MM.1S (cell line): ENCODE results near the gene RBKS.

ENCODE experiments used
- CTCF ChIP-seq: fragments of 300-600 bp; sonication (generic); IDR thresholded peaks from 2 replicates; pipeline ENCODE4 v1.5.1; 2016; ENCODE audit warnings: antibody characterized with exemption, low read length, mixed read lengths
- EZH2 ChIP-seq: fragments of 300-600 bp; sonication (generic); optimal IDR thresholded peaks from 2 replicates; pipeline ENCODE3; 2017; ENCODE audit warnings: low read depth, mild to moderate bottlenecking, antibody characterized with exemption, low read length, mixed read lengths
- EZH2phosphoT487 ChIP-seq: fragments of 300-600 bp; sonication (generic); IDR thresholded peaks from 2 replicates; pipeline ENCODE4 v1.6.1; 2018; ENCODE audit warnings: antibody characterized with exemption, low read length

DNA sequence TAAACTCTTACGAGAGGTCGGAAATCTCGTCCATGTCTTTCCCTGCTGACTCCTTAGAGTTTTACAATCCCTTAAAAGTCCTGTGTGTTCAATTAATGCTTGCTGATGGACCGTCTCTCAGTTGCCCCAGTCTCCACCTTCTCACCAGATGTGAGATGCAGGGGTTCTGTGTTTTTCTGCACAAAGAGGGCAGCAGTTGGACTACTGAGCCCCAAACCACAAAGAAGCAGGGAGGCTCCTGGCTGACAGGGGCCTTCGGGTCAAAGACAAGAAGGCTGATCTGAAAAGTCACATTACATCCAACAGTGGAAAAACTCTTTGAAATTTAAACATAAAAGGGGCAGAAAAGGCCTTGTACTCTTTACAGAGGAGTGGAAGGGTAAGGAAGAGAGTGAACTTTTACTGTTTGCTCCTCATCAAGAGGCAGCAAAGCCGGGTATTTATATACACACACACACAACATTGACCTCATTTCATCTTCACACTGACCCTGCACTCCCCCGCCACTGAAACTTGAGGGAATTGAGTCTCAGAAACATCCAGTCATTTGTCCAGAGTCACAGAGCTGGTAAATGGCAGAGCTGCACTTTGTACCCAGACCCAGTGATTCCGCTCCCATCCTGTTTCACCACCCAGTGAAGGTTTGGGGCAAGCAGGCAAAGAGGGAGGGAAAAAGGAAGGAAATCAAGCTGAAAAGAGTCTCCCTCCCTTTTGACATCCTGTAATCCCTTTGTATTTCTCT lies 94.9 kb downstream of the RBKS start:
- TF ChIP-seq CTCF (no peak), EZH2 (no peak), EZH2phosphoT487 (no peak)
